HG03097 (cell line): ENCODE data around the gene CDYL.
A peak's percentile ranks its signal among the peaks of the same experiment; 100 is the strongest.
"Not testable (repeated sequence)": the region's sequence is repeated elsewhere in the genome, so short reads cannot be mapped to it uniquely, and the experiment has no call there.

Source experiments
- ATAC-seq: cut with Tn5 transposase; IDR thresholded peaks from one replicate; pipeline ENCODE4 v1.9.1; 2021; ENCODE audit not compliant: unreplicated experiment, low FRiP score

CDYL gene

DNA sequence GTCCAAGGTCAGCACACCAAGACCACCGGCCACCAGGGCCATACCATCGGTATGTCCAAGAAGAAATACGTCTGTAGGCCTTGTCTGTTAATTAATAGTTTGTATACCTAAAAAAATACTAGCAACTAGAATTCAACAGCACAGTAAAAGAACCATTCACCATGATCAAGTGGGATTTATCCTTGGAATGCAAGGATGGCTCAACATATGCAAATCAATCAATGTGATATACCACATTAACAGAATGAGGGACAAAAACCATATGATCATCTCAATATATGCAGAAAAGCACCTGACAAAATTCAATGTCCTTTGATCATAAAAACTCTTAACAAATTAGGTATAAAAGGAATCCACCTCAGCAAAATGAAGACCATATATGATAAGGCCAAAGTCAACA lies 203.2 kb downstream of the CDYL start:
- ATAC-seq = no peak

DNA sequence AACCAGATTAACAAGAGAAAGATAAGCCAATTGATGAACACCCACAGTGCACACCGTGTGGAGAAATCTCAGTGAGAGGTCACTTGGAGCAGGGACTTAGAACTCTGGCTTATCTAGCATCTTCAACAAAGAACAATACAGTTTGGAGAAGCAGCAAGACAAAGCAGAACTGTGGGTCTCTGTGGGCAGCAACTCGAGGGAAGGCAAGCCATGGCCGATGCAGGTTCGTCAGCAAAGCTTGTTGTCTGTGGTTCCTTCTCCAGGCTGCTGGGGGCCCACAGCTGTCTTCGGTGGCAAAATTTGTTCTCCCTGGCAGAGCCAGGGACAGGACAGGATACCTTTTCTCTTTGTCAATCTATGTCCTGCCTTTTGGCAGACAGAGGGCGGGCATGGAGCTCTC lies 205.6 kb downstream of the CDYL start:
- no peak for ATAC-seq

DNA sequence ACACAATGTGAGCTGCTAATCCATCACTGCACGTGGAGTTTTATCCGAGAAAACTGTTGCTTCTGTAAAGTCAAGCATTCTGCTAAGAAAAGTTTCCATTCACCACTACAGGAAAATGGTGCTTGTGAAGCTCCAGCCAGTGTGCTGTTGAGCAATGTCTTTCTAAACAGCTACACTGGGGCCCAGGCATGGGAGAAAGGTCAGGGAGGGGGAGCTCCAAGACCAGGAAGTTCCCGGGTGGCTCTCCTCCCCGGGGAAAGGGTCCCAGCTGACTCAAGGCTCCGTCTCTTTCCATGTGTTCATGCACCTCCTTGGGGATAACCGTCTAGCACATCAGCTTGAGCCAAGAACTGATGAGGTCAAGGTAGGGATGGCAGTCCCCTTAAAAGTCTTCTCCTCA lies 207.1 kb downstream of the CDYL start:
- no peak for ATAC-seq

DNA sequence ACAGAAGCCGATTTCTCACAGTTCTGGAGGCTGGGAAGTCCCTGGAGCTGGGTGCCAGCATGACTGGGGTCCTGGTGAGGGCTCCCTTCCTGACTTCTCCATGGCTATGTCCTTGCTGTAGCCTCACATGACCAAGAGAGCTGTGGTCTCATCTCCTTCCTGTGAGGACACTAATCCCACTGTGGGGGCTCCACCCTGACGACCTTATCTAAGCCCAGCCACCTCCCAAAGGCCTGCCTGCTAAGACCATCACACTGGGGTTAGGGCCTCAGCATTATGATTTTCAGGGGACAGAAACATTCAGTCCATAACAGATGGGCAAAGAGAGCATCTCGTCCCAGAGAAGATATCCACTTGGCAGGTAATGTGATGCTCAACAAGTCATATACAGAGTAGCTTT lies 210.8 kb downstream of the CDYL start:
- no peak for ATAC-seq

DNA sequence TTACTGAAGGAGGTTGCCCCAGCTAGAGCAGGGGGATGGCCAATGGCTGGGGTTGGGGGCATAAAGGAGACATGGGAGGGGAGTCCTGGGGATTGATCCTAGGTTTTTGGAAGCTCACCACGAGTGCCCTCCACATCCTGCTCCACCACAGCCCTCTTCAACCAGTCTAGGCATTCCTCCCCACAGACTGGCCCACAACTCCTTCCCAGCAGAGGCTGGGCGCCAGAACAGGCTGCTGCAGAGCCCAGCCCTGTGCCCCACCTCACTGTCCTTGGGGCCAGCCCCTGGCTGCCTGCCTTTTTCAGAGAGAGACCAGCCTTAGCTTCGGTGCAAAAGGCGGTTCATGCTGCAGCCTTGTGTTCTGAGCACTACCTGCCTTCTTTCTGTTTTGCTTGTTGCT lies 211.2 kb downstream of the CDYL start:
- ATAC-seq = no peak

DNA sequence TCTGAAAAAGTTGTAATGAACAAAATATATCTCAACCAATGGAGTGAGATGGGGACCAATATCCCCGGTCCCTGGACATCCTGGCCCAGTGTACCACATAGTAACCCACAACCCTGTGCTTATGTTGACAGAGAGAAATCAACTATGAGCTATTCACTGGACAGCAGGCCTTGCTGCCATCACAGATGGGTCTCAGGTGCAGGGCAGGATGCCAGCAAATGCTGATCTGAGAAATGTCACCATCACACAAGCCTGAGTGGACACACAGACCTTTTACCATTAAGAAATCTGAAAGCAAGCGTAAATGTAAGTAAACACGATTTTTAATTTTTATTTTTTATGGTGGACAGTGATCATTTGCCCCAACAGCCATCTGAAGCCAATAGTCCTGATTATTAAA lies 218.5 kb downstream of the CDYL start:
- no peak for ATAC-seq

DNA sequence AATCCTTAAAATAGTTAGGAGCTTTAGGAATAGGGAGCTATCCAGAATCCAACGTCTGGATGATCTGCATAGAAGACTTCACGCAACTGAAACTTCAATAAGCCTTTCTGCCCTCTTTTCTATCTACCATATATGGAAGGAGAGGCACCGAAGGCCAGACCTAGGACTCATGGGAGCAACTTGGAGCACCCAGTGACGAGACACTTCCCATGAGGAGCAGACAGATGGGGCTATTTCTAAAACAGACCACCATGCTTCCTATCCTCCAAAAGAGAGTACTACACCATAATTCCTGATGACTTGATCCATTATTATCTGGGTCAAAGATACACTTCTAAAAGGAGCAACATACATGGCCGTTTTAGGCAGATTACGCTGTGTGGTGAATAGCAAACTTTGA lies 221.7 kb downstream of the CDYL start:
- no peak for ATAC-seq

DNA sequence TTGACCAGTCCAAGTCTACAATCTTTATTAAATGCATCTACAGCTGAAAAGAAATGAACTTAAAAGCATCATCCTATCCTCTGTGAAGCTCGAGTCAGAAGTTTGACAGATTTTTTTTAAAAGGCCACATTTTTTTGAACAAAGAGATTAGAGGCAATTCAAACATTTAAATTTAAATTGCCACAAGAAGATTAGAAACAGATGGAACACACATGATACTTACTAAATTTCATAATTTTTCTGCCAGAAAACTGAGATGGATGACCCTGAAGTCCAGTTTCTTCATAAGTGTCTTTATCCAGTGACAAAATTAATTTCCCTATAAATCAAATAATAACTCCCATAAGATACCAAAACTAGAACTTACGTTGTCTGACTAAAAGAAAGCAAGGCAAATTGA lies 223.4 kb downstream of the CDYL start:
- ATAC-seq = no peak

DNA sequence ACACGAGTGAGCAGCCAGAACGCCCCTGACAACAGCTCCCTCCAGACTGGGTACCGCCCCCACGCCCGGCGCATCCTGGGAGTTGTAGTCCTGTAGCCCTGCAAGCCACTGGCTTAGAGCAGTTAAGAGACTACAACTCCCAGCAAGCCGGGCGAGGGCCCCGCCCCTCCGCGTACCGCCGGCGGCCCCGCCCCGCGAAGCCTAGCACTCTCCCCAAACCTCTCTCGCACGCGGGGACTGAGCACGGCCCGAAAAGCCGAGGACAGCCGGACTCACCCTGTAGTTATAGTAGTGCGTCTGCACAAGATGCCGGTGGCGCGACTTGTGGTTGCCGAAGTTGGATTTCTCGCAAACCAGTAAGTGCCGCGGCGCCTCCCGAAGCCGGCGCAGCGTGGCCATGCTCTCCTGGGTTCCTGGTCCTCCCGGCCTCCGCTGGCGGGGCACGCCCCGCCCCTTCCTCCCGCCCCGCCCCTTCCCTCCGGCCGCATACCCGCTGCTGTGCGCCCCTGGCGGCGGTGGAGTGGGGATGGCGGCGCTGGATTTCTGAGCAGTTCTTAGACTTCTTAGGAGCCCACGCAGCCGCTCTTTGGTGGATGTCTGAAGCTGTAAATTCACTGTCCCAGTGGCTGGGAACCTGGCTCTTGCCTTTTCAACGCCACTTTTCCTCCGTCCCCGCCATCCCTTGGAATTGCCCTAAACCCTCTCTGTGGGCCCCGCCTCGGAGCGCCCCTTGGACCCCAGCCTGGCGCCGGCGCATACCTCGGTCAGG lies 227.6 kb downstream of the CDYL start, which contains the start of gene RPP40:
Gene RPP40 (minus strand): TSS at position 434 of the 769 bp plus-strand sequence. CDS start 35 bp downstream, at position 399.
- ATAC-seq = peak; percentile 97

DNA sequence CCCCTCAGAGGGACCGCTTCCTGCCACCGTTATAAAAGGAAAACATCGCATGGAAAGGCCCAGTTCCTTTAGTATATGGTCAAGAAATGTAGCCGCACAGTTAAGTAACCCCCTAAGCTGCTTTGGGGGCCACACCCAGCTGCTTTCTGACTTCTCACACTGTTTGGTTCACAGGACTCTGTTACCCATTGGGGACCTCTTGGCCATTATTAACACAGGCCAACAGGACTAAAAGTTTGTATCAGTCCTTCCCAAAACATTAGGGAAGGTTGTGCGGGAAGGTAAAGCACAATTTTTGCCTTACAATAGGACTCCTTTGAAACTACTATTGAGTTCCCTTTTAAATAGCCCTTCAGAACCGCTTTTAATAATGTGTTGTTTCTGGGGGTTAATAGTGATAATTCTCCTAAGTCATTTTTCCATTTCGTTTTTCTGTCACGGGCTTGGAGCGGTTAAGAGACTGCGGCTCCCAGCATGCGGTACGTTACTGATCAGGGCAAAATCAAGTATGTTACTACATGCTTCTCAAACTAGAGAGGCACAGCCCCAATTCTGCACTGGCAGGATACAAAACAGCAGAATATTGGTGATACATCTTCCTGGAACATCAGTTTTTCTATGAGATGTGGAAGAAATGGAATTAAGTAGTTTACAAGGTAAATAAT lies 228.3 kb downstream of the CDYL start:
- no peak for ATAC-seq

DNA sequence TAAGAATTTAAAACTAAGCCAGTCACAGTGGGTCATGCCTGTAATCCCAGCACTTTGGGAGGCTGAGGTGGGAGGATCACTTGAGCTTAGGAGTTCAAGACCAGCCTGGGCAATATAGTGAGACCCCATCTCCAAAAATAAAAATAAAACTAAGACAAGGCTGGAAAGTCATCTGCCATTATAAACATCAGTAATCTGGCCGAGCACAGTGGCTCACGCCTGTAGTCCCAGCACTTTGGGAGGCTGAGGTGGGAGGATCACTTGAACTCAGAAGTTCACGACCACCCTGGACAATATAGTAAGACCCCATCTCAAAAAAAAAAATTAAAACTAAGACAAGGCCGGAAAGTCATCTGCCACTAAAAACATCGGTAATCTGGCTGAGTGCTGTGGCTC lies 228.8 kb downstream of the CDYL start:
- ATAC-seq = not testable (repeated sequence)
